AG08395 (cell line): ENCODE data around the gene CAMP.

ENCODE experiments used
- DNase-seq: peaks from one replicate; pipeline ENCODE4 v3.0.0; 2012; ENCODE audit warnings: mixed read lengths, low spot score

The CAMP gene

GRCh38 chr3:48214225-48214624 lies 9.1 kb upstream of the CAMP start:
- no peak for DNase-seq

- no peak for DNase-seq
Measured at GRCh38 chr3:48215019-48215418, 8.3 kb upstream of the CAMP start.

- DNase-seq = peak; percentile 37
Measured at GRCh38 chr3:48215466-48215865, 7.8 kb upstream of the CAMP start.

- DNase-seq = no peak
Measured at GRCh38 chr3:48215876-48216275, 7.4 kb upstream of the CAMP start.

- DNase-seq = no peak
Measured at GRCh38 chr3:48217449-48217848, 5.8 kb upstream of the CAMP start.

- DNase-seq = no peak
Measured at GRCh38 chr3:48218537-48218936, 4.8 kb upstream of the CAMP start.

GRCh38 chr3:48219543-48219942 lies 3.8 kb upstream of the CAMP start:
- DNase-seq = peak; percentile 78

- DNase-seq = no peak
Measured at GRCh38 chr3:48220746-48221145, 2.5 kb upstream of the CAMP start.

GRCh38 chr3:48225587-48225986 lies 2.3 kb downstream of the CAMP start:
- no peak for DNase-seq

GRCh38 chr3:48226939-48227338 lies 3.6 kb downstream of the CAMP start:
- DNase-seq = no peak

- DNase-seq = no peak
Measured at GRCh38 chr3:48232232-48232631, 8.9 kb downstream of the CAMP start.

GRCh38 chr3:48232734-48233133 lies 9.4 kb downstream of the CAMP start:
- DNase-seq = peak; percentile 80

GRCh38 chr3:48233542-48233941 lies 10.2 kb downstream of the CAMP start:
- no peak for DNase-seq

- no peak for DNase-seq
Measured at GRCh38 chr3:48236531-48236930, 13.2 kb downstream of the CAMP start.

- DNase-seq = no peak
Measured at GRCh38 chr3:48238531-48239085, 15.3 kb downstream of the CAMP start.

- no peak for DNase-seq
Measured at GRCh38 chr3:48240000-48240963, 17.0 kb downstream of the CAMP start.

GRCh38 chr3:48241796-48242455 lies 18.6 kb downstream of the CAMP start:
- no peak for DNase-seq

GRCh38 chr3:48243886-48244285 lies 20.6 kb downstream of the CAMP start:
- no peak for DNase-seq

- no peak for DNase-seq
Measured at GRCh38 chr3:48244461-48244860, 21.2 kb downstream of the CAMP start.

GRCh38 chr3:48245136-48245535 lies 21.8 kb downstream of the CAMP start:
- no peak for DNase-seq

GRCh38 chr3:48247401-48247811 lies 24.1 kb downstream of the CAMP start:
- DNase-seq = peak; percentile 73

- DNase-seq = peak; percentile 67
Measured at GRCh38 chr3:48248095-48248850, 25.0 kb downstream of the CAMP start.
